T-cell (primary cell): ENCODE data around the gene C20orf202. TPM values are rescaled to one million over a fixed set of nuclear protein-coding genes. Genes with fewer than 3 reads are reported as not detected.

Experiments
- ATAC-seq, 4 experiments: fragments of 200-7000 bp in 3 of 4; fragments of 150-1000 bp in 1 of 4; cut with Tn5 transposase; replicated peaks in 1 of 4; 1 replicate in 3 of 4; 2 replicates in 1 of 4; pipeline ENCODE4 v1.10.0; 2021; ENCODE audit warnings: moderate library complexity in 3 of 4, mild to moderate bottlenecking in 2 of 4, moderate number of reproducible peaks in 1 of 4
- CTCF ChIA-PET, 2 donors: fragments of 300-600 bp; sonication (Branson Sonifier 250); formaldehyde crosslinking; loops; one replicate each; lab custom pipeline; 2022; ENCODE audit warnings: antibody characterized with exemption in 2 of 2; lab: Charles Lee
- POLR2A ChIA-PET, 2 donors: fragments of 300-600 bp; sonication (Branson Sonifier 250); formaldehyde crosslinking; loops; one replicate each; lab custom pipeline; 2022; ENCODE audit warnings: antibody characterized with exemption in 2 of 2; lab: Charles Lee
- DNase-seq, 35 experiments: peaks; one replicate each; pipeline versions ENCODE4 v3.0.0 to v3.0.0-alpha.2; 2013 to 2023
- H3K27ac ChIP-seq: one replicate; pipeline ENCODE4 v1.5.1; 2013; ENCODE audit warnings: low read length
- H3K27me3 ChIP-seq, 2 experiments: replicated peaks in 1 of 2; 1 replicate in 1 of 2; 2 replicates in 1 of 2; pipeline versions ENCODE4 v1.6.1 to v1.7.0; 2013; ENCODE audit warnings: low read length in 1 of 2, mixed read lengths in 1 of 2; ENCODE audit not compliant: control insufficient read depth in 2 of 2, insufficient read depth in 2 of 2; ENCODE audit errors: extremely low read depth in 1 of 2
- H3K36me3 ChIP-seq, 2 donors: 1 replicate in 1 of 2; 2 replicates in 1 of 2; pipeline versions ENCODE4 v1.6.1 to v1.7.0; 2013; ENCODE audit warnings: low read length in 1 of 2; ENCODE audit not compliant: control insufficient read depth in 2 of 2, insufficient read depth in 1 of 2; ENCODE audit errors: extremely low read depth in 1 of 2
- H3K4me1 ChIP-seq, 2 experiments: 1 replicate in 1 of 2; 2 replicates in 1 of 2; pipeline versions ENCODE4 v1.6.1 to v1.7.0; 2013; ENCODE audit warnings: low read length in 2 of 2, mixed read lengths in 1 of 2; ENCODE audit not compliant: insufficient read depth in 2 of 2, control insufficient read depth in 1 of 2; ENCODE audit errors: extremely low read depth in 1 of 2
- H3K4me3 ChIP-seq, 2 donors: 1 replicate in 1 of 2; 2 replicates in 1 of 2; pipeline versions ENCODE4 v1.5.1 to v1.7.0; 2013; ENCODE audit warnings: mild to moderate bottlenecking in 2 of 2, low read length in 1 of 2, moderate library complexity in 1 of 2; ENCODE audit not compliant: control insufficient read depth in 1 of 2; ENCODE audit errors: extremely low read depth in 1 of 2
- H3K9me3 ChIP-seq: 2 replicates; pipeline ENCODE4 v1.7.0; 2013
- H3K27ac Mint-ChIP-seq, 2 donors: one replicate each; pipeline ENCODE4 v1.8.0; 2020 to 2021; ENCODE audit warnings: mild to moderate bottlenecking in 2 of 2, mixed read lengths in 2 of 2
- H3K27me3 Mint-ChIP-seq, 2 donors: one replicate each; pipeline ENCODE4 v1.8.0; 2021 to 2022; ENCODE audit warnings: mixed read lengths in 2 of 2
- H3K36me3 Mint-ChIP-seq: one replicate; pipeline ENCODE4 v1.8.0; 2021; ENCODE audit warnings: mixed read lengths
- H3K4me1 Mint-ChIP-seq, 3 donors: one replicate each; pipeline ENCODE4 v1.8.0; 2020 to 2022; ENCODE audit warnings: mixed read lengths in 3 of 3, mild to moderate bottlenecking in 1 of 3
- H3K4me3 Mint-ChIP-seq, 3 donors: one replicate each; pipeline ENCODE4 v1.8.0; 2020 to 2022; ENCODE audit warnings: mild to moderate bottlenecking in 3 of 3, mixed read lengths in 3 of 3, moderate library complexity in 3 of 3
- H3K9me3 Mint-ChIP-seq, 3 donors: one replicate each; pipeline ENCODE4 v1.8.0; 2020 to 2022; ENCODE audit warnings: mixed read lengths in 3 of 3
- WGBS: methylation state at CpG from one replicate; pipeline ENCODE4 v1.1.5; 2013; ENCODE audit warnings: missing lambda C conversion rate; ENCODE audit not compliant: insufficient coverage; 5-methylcytosine and 5-hydroxymethylcytosine counted together
- total RNA-seq, 35 experiments: library from RNA in 6 of 35; stranded (reverse) in 6 of 35; fragments of 120-200 nt in 1 of 35; gene quantifications; one replicate each; pipeline versions ENCODE4 v1.2.1 to v1.2.4 and lab custom pipeline; 2013 to 2026

The C20orf202 gene
- total RNA-seq, 5 donors from 2014 or later (not counting 1 experiment from before 2014, with no cell fraction given) = 0.23 to 0.41 (median 0.30) TPM; not detected in 1

GRCh38 chr20:1199212-1199873 is 3.9 kb upstream of the C20orf202 start:
- CTCF ChIA-PET = no interaction called here
- Mint-ChIP-seq H3K9me3 (peaks cover 0 to 12% (median 4%) of the 10 kb centered on the region in 3 donors), H3K27me3 (no peaks in the 10 kb centered on the region), H3K27ac (no peak overlapping the region), H3K4me1 (peaks cover 4 to 8% (median 6%) of the 10 kb centered on the region in 3 donors), H3K36me3 (no peaks in the 10 kb centered on the region), H3K4me3 (no peak overlapping the region)
- no peaks in the 10 kb centered on the region for H3K9me3 ChIP-seq
- H3K27me3 ChIP-seq = peaks cover 0 to 8% of the 10 kb centered on the region in 2 experiments
- POLR2A ChIA-PET = no interaction called here
- peaks cover 0 to 5% of the 10 kb centered on the region in 2 experiments for H3K4me1 ChIP-seq
- no peak overlapping the region for H3K4me3 ChIP-seq
- ATAC-seq (no peak), DNase-seq (no peak)
- H3K36me3 ChIP-seq = no peaks in the 10 kb centered on the region
- 74% methylated on average over 6 of the region's 7 CpGs for WGBS
- no peak overlapping the region for H3K27ac ChIP-seq

- H3K36me3 Mint-ChIP-seq = no peaks in the 10 kb centered on the region
- peaks cover 0 to 8% of the 10 kb centered on the region in 2 experiments for H3K27me3 ChIP-seq
- no peaks in the 10 kb centered on the region for H3K27me3 Mint-ChIP-seq
- peaks cover 0 to 12% (median 4%) of the 10 kb centered on the region in 3 donors for H3K9me3 Mint-ChIP-seq
- CTCF ChIA-PET = no interaction called here
- peaks cover 0 to 5% of the 10 kb centered on the region in 2 experiments for H3K4me1 ChIP-seq
- POLR2A ChIA-PET = no interaction called here
- H3K27ac ChIP-seq = no peak overlapping the region
- H3K36me3 ChIP-seq = no peaks in the 10 kb centered on the region
- H3K9me3 ChIP-seq = no peaks in the 10 kb centered on the region
- peaks cover 4 to 8% (median 6%) of the 10 kb centered on the region in 3 donors for H3K4me1 Mint-ChIP-seq
- H3K27ac Mint-ChIP-seq = no peak overlapping the region
- ATAC-seq = peak in 2 of 4 experiments; percentile 47 to 50
- no peak overlapping the region for H3K4me3 ChIP-seq
- WGBS = 100% methylated on average over 1 of the region's 1 CpG
- H3K4me3 Mint-ChIP-seq = no peak overlapping the region
- no peak for DNase-seq
These were observed 3.3 kb upstream of the C20orf202 start for GRCh38 chr20:1199964-1200363.

GRCh38 chr20:1203630-1204029 is 376 bp downstream of the C20orf202 start:
- Mint-ChIP-seq H3K27ac (no peak overlapping the region), H3K9me3 (no peaks in the 10 kb centered on the region), H3K4me3 (no peak overlapping the region), H3K27me3 (no peaks in the 10 kb centered on the region), H3K36me3 (no peaks in the 10 kb centered on the region), H3K4me1 (peaks cover 4 to 8% (median 6%) of the 10 kb centered on the region in 3 donors)
- 100% methylated on average over 1 of the region's 5 CpGs for WGBS
- H3K27me3 ChIP-seq = peaks cover 0 to 8% of the 10 kb centered on the region in 2 experiments
- POLR2A ChIA-PET = no interaction called here
- no peaks in the 10 kb centered on the region for H3K36me3 ChIP-seq
- no peak overlapping the region for H3K4me3 ChIP-seq
- CTCF ChIA-PET = no interaction called here
- no peaks in the 10 kb centered on the region for H3K9me3 ChIP-seq
- DNase-seq = no peak
- peaks cover 0 to 5% of the 10 kb centered on the region in 2 experiments for H3K4me1 ChIP-seq
- no peak for ATAC-seq
- no peak overlapping the region for H3K27ac ChIP-seq

DNA sequence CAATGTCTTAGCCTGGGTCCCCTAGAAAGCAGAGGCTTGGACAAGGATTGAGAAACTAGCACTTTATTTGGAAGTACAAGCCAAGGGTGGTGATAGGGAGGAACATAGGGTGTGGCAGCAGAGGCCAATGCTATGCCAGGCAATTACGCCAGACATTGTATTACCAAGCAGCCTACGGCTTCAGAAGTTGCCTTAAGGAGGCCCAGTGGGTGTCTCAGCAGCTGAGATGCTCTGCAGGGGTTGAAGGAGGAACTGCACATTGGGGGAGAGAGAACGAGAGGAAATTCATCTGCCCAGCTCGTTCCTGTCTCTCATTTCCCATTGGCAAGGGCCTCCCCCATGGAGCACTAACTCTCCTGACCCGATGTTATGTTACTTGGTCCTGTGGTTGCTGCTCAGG is 859 bp downstream of the C20orf202 start:
- WGBS = 60% methylated on average over 3 of the region's 5 CpGs
- H3K36me3 Mint-ChIP-seq = no peaks in the 10 kb centered on the region
- no peak overlapping the region for H3K4me3 ChIP-seq
- peaks cover 0 to 5% of the 10 kb centered on the region in 2 experiments for H3K4me1 ChIP-seq
- DNase-seq (no peak), ATAC-seq (no peak)
- peaks cover 4 to 8% (median 6%) of the 10 kb centered on the region in 3 donors for H3K4me1 Mint-ChIP-seq
- H3K9me3 Mint-ChIP-seq = no peaks in the 10 kb centered on the region
- no peaks in the 10 kb centered on the region for H3K36me3 ChIP-seq
- no peak overlapping the region for H3K27ac Mint-ChIP-seq
- H3K27me3 Mint-ChIP-seq = peaks cover 0 to under 1% of the 10 kb centered on the region in 2 donors
- ChIA-PET POLR2A (no interaction called here), CTCF (no interaction called here)
- H3K9me3 ChIP-seq = no peaks in the 10 kb centered on the region
- H3K27me3 ChIP-seq = peaks cover 0 to 8% of the 10 kb centered on the region in 2 experiments
- no peak overlapping the region for H3K4me3 Mint-ChIP-seq
- H3K27ac ChIP-seq = no peak overlapping the region

DNA sequence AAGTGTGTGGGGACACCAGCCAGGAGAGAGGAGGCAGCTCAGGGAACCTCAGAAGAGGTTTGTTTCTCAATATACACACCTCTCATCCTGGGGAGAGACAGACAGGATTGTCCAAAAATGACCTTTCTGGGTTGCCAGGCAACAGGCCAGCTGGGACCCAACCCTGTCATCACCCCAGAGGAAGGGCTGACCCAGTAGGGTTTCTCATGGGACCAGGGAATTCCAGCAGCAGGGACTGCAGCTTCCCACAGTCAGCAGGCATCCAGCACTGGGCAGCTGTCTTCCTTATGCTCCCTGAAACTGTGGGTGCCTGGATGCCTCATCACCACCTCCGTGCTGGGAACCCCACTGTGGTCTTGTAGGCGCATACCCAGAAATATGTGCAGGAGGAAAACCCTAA is 1.3 kb downstream of the C20orf202 start:
- Mint-ChIP-seq H3K4me3 (no peak overlapping the region), H3K27me3 (peaks cover 0 to 5% of the 10 kb centered on the region in 2 donors), H3K4me1 (peaks cover 4 to 8% (median 6%) of the 10 kb centered on the region in 3 donors), H3K9me3 (no peaks in the 10 kb centered on the region), H3K27ac (no peak overlapping the region), H3K36me3 (no peaks in the 10 kb centered on the region)
- peaks cover 0 to 5% of the 10 kb centered on the region in 2 experiments for H3K4me1 ChIP-seq
- ChIA-PET CTCF (no interaction called here), POLR2A (no interaction called here)
- ATAC-seq (no peak), DNase-seq (no peak)
- no peak overlapping the region for H3K4me3 ChIP-seq
- no peaks in the 10 kb centered on the region for H3K36me3 ChIP-seq
- 87% methylated on average over 2 of the region's 2 CpGs for WGBS
- H3K27ac ChIP-seq = no peak overlapping the region
- no peaks in the 10 kb centered on the region for H3K9me3 ChIP-seq
- peaks cover 0 to 8% of the 10 kb centered on the region in 2 experiments for H3K27me3 ChIP-seq

DNA sequence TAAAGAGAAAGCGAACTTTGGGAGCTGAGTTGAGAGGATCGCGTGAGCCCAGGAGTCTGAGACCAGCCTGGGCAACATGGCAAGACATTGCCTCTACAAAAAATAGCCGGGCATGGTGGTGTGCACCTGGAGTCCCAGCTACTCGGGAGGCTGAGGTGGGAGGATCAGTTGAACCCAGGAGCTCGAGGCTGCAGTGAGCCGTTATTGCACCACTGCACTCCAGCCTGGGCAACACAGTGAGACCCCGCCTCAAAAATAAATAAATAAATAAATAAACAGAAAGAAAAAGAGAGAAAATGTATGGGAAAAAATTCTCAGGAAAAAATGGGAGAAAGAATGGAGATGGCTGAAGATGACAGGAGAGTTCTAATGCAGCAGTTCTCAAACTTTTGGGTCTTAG is 2.5 kb downstream of the C20orf202 start:
- Mint-ChIP-seq H3K27ac (no peak overlapping the region), H3K4me3 (no peak overlapping the region), H3K27me3 (peaks cover 3 to 5% of the 10 kb centered on the region in 2 donors), H3K4me1 (no peaks in the 10 kb centered on the region), H3K36me3 (no peaks in the 10 kb centered on the region), H3K9me3 (no peaks in the 10 kb centered on the region)
- no peak overlapping the region for H3K27ac ChIP-seq
- no peak for ATAC-seq
- H3K4me3 ChIP-seq = no peak overlapping the region
- H3K36me3 ChIP-seq = no peaks in the 10 kb centered on the region
- ChIA-PET CTCF (no interaction called here), POLR2A (no interaction called here)
- 100% methylated on average over 4 of the region's 8 CpGs for WGBS
- no peaks in the 10 kb centered on the region for H3K4me1 ChIP-seq
- DNase-seq = no peak
- no peaks in the 10 kb centered on the region for H3K9me3 ChIP-seq
- H3K27me3 ChIP-seq = peaks cover 0 to 10% of the 10 kb centered on the region in 2 experiments
